ENCODE results near the gene CD96.

- no peak for TF ChIP-seq CTCF (conservative IDR thresholded peaks at IDR 0.05; ENCODE audit: low read length)
- no peak for TF ChIP-seq EZH2phosphoT487 (IDR thresholded peaks at IDR 0.05; ENCODE audit: borderline replicate concordance, low read depth, low read length)
Measured at GRCh38 chr3:111598552-111598951, 56.6 kb downstream of the CD96 start.

All from OCI-LY7 (cell line).